Natural killer cell (primary cell): ENCODE measurements around the gene IDH3B. TPM values are rescaled to one million over a fixed set of nuclear protein-coding genes. Genes with fewer than 3 reads are reported as not detected.

Source experiments
- ATAC-seq, 3 donors: fragments of 150-1000 bp in 2 of 3; fragments of 200-7000 bp in 1 of 3; cut with Tn5 transposase; 1 replicate in 1 of 3; 2 replicates in 2 of 3; pipeline ENCODE4 v1.10.0; 2021; ENCODE audit warnings: mild to moderate bottlenecking in 2 of 3, moderate library complexity in 2 of 3
- DNase-seq, 2 donors: peaks; one replicate each; pipeline versions ENCODE4 v3.0.0 to v3.0.0-alpha.2; 2013 to 2021; ENCODE audit warnings: mixed read lengths in 1 of 2
- H3K27ac ChIP-seq: one replicate; pipeline ENCODE4 v1.5.1; 2013; ENCODE audit warnings: mild to moderate bottlenecking, low read length
- H3K27me3 ChIP-seq: one replicate; pipeline ENCODE4 v1.6.1; 2013; ENCODE audit warnings: low read length; ENCODE audit not compliant: control insufficient read depth, insufficient read depth
- H3K36me3 ChIP-seq: one replicate; pipeline ENCODE4 v1.6.1; 2013; ENCODE audit warnings: low read length; ENCODE audit not compliant: control insufficient read depth, insufficient read depth
- H3K4me1 ChIP-seq: one replicate; pipeline ENCODE4 v1.6.1; 2013; ENCODE audit warnings: low read length; ENCODE audit not compliant: control insufficient read depth, insufficient read depth
- H3K4me3 ChIP-seq: one replicate; pipeline ENCODE4 v1.5.1; 2013; ENCODE audit warnings: low read length
- H3K9me3 ChIP-seq: one replicate; pipeline ENCODE4 v1.6.1; 2013; ENCODE audit warnings: low read length; ENCODE audit not compliant: control insufficient read depth, insufficient read depth
- H3K27ac Mint-ChIP-seq, 2 donors: one replicate each; pipeline ENCODE4 v1.8.0; 2022; ENCODE audit warnings: mild to moderate bottlenecking in 2 of 2, mixed read lengths in 2 of 2, moderate library complexity in 1 of 2
- H3K27me3 Mint-ChIP-seq, 2 donors: one replicate each; pipeline ENCODE4 v1.8.0; 2022; ENCODE audit warnings: low read depth in 2 of 2, mixed read lengths in 2 of 2
- H3K36me3 Mint-ChIP-seq: one replicate; pipeline ENCODE4 v1.8.0; 2022; ENCODE audit warnings: mixed read lengths
- H3K4me1 Mint-ChIP-seq, 2 donors: one replicate each; pipeline ENCODE4 v1.8.0; 2022; ENCODE audit warnings: mixed read lengths in 2 of 2
- H3K4me3 Mint-ChIP-seq: one replicate; pipeline ENCODE4 v1.8.0; 2022; ENCODE audit warnings: mild to moderate bottlenecking, moderate library complexity, mixed read lengths
- H3K9me3 Mint-ChIP-seq, 2 donors: one replicate each; pipeline ENCODE4 v1.8.0; 2022; ENCODE audit warnings: mixed read lengths in 2 of 2
- CTCF ChIP-seq: fragments of 200-600 bp; IDR thresholded peaks from one replicate; pipeline ENCODE4 v1.8.0; 2022; ENCODE audit warnings: antibody characterized with exemption
- WGBS: methylation state at CpG from one replicate; pipeline ENCODE4 v1.1.7; 2013; ENCODE audit warnings: missing lambda C conversion rate; ENCODE audit not compliant: insufficient coverage; 5-methylcytosine and 5-hydroxymethylcytosine counted together
- intact Hi-C: fragments of 100-400 bp; cut with micrococcal nuclease; formaldehyde crosslinking; loops from one replicate; pipeline ENCODE4 v1.14.2; 2022
- total RNA-seq, 4 donors: library from RNA; stranded (reverse); fragments of 120-200 nt in 1 of 4; gene quantifications; one replicate each; pipeline versions ENCODE4 v1.2.3 to v1.2.4, GENCODE V29; 2013 to 2022

Gene IDH3B
- total RNA-seq, 3 donors from 2014 or later (not counting 1 experiment from before 2014, with no cell fraction given): 149 to 161 (median 153) TPM

DNA sequence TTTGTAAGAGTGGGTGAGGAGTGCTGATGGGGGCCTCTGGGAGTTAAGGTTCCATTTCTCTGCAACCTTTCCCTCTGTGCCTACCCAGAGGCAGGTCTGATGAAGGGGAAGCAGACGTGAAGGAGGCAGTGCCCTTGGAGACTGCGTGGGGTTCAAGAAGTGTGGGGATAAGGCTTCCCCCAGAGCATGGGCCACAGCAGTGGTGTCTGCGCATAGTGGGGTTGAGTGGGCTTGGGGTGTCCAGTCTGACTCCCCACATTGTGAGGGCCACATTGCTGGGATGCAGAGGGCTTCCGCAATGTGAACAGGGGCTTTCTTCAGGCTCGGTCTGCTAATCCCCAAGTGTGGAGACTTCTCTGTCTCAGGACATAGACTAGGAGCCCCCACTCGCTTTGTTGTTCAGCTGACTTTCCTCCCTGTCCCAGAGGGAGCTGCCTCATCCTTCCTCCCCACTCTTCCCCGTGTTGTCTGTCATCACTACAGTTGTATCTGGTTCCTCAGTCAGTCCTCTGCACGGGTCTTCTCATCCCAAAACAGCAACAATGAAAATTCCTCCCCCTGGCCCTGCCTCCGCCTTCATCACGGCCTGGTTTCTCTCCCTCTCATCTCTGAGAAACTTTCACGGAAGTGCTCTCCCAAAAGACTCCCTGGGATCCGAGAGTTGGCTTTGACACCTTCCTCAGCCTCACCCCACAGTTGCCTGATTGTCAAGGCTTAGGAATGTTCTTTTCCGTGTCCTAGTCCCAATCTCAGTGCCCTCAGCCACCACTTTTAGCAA is 31.4 kb upstream of the IDH3B start:
- DNase-seq (no peak), ATAC-seq (no peak)
- peaks cover 17% of the 10 kb centered on the region for H3K4me1 ChIP-seq
- no peak overlapping the region for H3K27ac ChIP-seq
- WGBS: 88% methylated on average over 13 of the region's 13 CpGs
- intact Hi-C loops: no loop called here
- peaks cover 27% of the 10 kb centered on the region for H3K27me3 ChIP-seq
- TF ChIP-seq CTCF: no peak
- peaks cover 17 to 32% of the 10 kb centered on the region in 2 donors for H3K4me1 Mint-ChIP-seq
- H3K9me3 ChIP-seq: no peaks in the 10 kb centered on the region
- no peaks in the 10 kb centered on the region for H3K36me3 Mint-ChIP-seq
- H3K4me3 Mint-ChIP-seq: peak overlapping the region; percentile 37
- H3K27ac Mint-ChIP-seq: no peak overlapping the region
- H3K9me3 Mint-ChIP-seq: no peaks in the 10 kb centered on the region
- peaks cover 0 to 46% of the 10 kb centered on the region in 2 donors for H3K27me3 Mint-ChIP-seq
- no peak overlapping the region for H3K4me3 ChIP-seq
- H3K36me3 ChIP-seq: no peaks in the 10 kb centered on the region

DNA sequence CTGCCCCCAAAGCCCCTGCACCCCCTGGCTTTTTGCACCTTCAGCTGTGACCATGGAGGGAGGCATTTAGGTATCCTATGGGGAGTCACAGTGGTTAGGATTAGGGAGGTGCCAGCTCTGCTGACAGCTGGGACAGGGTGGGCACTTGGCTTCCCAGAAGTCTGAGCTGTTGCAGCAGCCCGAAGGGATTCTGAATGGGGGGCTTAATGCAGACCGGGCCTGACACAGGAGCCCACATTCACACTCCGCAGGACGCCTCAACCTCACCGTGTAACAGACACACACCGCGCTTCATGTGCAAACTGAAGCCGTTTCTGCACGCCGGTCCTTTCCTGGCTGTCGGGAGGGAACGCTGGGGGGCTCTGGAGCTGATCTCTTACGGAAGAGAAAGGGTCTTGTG is 30.5 kb upstream of the IDH3B start:
- no peak for ATAC-seq
- no peak overlapping the region for H3K4me3 ChIP-seq
- peaks cover 0 to 43% of the 10 kb centered on the region in 2 donors for H3K27me3 Mint-ChIP-seq
- no peaks in the 10 kb centered on the region for H3K9me3 ChIP-seq
- no peak overlapping the region for H3K27ac Mint-ChIP-seq
- peaks cover 17% of the 10 kb centered on the region for H3K4me1 ChIP-seq
- H3K9me3 Mint-ChIP-seq: no peaks in the 10 kb centered on the region
- H3K36me3 Mint-ChIP-seq: no peaks in the 10 kb centered on the region
- intact Hi-C loops: no loop called here
- H3K27me3 ChIP-seq: peaks cover 24% of the 10 kb centered on the region
- H3K4me3 Mint-ChIP-seq: peak overlapping the region; percentile 6
- H3K27ac ChIP-seq: no peak overlapping the region
- H3K36me3 ChIP-seq: no peaks in the 10 kb centered on the region
- 58% methylated on average over 12 of the region's 13 CpGs for WGBS
- DNase-seq: no peak
- TF ChIP-seq CTCF: no peak
- H3K4me1 Mint-ChIP-seq: peaks cover 17 to 32% of the 10 kb centered on the region in 2 donors

- DNase-seq (no peak), ATAC-seq (no peak)
- Histone ChIP-seq H3K9me3 (no peaks in the 10 kb centered on the region), H3K4me1 (peaks cover 17% of the 10 kb centered on the region), H3K36me3 (no peaks in the 10 kb centered on the region), H3K27me3 (peaks cover 24% of the 10 kb centered on the region), H3K27ac (no peak overlapping the region), H3K4me3 (no peak overlapping the region)
- intact Hi-C loops: no loop called here
- Mint-ChIP-seq H3K36me3 (no peaks in the 10 kb centered on the region), H3K9me3 (no peaks in the 10 kb centered on the region), H3K27me3 (peaks cover 0 to 43% of the 10 kb centered on the region in 2 donors), H3K4me1 (peaks cover 17 to 36% of the 10 kb centered on the region in 2 donors), H3K4me3 (peak overlapping the region; percentile 31), H3K27ac (peak overlapping the region in 1 of 2 donors; percentile 44)
- WGBS: 22% methylated on average over 23 of the region's 23 CpGs
- TF ChIP-seq CTCF: no peak
Observed at GRCh38 chr20:2694008-2694471, 30.0 kb upstream of the IDH3B start.
